Frontal cortex (tissue), 4 donors: ENCODE data around the gene ARHGAP42. TPM values are rescaled to one million over a fixed set of nuclear protein-coding genes. Genes with fewer than 3 reads are reported as not detected.

Experiments
- DNase-seq, 2 donors: peaks; one replicate each; pipeline ENCODE4 v3.0.0; 2012; ENCODE audit warnings: low spot score in 2 of 2
- FAIRE-seq: peaks from 2 replicates; lab custom pipeline; 2012; peaks lifted over from hg19 to GRCh38; lab: Jason Lieb, UNC
- total RNA-seq: library from RNA; depleted of rRNA; stranded (reverse); fragments of >200 nt; gene quantifications from one replicate; pipeline ENCODE4 v1.2.3, GENCODE V29; 2014
- donor health status: control.
- donor health status: control.
- donor health status: control.

The ARHGAP42 gene
- total RNA-seq, 1 donor from 2014 or later: 7.3 TPM

DNA sequence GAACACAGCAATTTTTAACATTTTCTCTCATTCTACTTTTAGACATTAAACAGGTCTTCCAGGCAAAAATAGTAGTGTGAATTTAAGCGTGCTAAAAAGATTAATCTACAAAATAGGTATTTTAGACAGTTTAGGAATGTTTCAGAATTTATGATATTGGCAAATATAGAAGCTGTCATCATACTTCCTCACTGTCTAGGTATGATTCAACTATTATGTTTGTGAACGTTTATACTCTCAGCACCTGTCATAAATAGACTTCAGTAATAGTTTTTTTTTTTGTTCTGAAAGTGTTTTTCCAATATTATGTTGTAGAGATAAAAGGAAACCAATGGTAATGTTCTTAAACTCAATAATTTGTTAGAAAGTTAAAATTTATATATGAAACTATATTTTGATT, 103.0 kb downstream of the ARHGAP42 start:
- no peak for FAIRE-seq

DNA sequence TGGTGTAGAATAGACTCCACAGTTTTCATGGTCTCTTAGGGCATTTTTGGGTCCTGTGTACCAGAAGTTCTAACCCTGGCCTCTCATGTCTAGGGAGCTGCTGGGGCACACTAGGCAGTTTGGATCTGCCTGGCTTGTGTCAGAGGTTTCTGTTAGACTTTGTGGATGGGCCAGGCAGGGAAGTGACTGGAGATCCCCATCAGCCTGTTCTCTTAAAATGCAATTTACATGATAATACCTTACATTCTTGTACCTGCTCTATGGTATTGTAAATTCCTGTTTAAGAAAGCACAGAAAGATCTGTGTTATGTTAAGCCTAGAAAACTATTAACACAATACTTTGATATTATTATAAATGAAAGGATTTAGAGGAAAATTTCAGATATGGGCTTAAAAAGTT, 104.0 kb downstream of the ARHGAP42 start:
- DNase-seq (no peak), FAIRE-seq (no peak)

More for the DNA sequence above, 103.0 kb downstream of the ARHGAP42 start:
- no peak for DNase-seq

DNA sequence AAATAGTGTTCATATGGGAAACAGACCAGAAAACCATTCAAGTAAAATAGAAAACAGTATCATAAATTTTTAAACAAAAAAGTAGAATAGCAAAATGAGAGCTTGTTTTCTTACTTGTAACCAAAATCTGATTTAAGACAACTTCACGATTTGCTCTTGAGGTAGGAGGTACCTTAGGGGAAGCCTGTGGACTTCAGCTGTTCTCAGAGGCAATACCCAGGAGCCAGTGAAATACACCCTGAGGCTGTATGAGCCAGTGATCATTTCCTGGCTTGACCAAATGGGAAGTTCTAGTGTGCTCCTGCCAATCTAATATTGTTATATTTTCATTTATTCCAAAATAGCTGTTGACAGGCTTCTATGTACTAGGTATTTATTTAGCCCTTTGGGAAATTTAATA, 104.8 kb downstream of the ARHGAP42 start:
- FAIRE-seq: no peak

DNA sequence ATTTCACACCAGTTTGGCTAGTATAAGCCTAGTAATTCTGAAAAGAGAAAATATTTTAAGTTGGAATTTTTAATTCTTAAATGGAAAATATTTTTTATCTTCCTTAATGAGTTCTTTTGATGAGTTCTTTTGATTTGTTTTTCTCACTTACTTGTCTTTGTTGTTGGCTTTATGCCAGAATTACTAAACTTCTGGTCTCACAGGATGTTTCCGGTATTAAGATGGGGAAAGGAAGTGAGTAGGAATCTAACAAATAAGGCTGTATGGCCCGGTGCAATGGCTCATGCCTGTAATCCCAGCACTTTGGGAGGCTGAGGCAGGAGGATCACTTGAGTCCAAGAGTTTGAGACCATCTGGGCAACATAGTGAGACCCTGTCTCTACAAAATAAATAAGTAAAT, 106.4 kb downstream of the ARHGAP42 start:
- FAIRE-seq (no peak), DNase-seq (no peak)

More for the DNA sequence above, 104.8 kb downstream of the ARHGAP42 start:
- DNase-seq: no peak

DNA sequence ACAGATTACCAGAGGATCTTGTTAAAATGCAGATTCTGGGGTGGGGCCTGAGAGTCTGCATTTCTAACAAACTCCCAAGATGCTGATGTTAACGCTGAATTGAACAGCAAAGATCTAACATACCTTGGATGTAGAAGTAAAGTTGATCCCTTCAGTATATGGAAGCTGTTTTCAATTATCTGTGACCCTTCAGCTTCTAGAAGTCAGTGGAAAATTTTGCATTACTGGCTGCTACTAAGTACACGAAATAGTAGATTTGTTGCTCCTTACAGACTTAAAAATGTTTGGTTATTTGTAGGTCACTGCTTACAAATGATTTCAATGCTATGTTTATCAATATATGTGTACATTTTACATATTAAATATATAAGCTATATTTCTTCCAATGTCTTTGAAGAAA, 107.4 kb downstream of the ARHGAP42 start:
- DNase-seq: no peak
- FAIRE-seq: no peak

DNA sequence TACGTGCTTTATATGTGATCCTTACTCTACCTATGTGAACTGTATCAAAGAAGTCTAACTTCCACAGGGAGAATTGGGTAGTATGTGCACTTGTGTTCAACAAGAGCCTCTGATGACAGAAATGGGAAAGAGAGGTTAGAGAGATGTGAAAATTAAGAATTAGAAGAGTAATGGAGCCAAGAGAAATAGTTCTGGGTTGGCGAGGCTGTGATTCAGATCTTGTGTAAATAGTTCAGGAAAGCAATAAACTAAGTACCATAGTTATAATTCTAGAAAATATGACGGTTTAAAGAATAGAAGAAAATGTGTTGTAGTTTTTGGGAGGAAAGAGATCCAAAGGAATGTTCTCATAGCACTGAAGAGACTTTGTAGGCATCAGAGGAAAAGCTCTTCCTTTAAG, 112.4 kb downstream of the ARHGAP42 start:
- DNase-seq (no peak), FAIRE-seq (no peak)

DNA sequence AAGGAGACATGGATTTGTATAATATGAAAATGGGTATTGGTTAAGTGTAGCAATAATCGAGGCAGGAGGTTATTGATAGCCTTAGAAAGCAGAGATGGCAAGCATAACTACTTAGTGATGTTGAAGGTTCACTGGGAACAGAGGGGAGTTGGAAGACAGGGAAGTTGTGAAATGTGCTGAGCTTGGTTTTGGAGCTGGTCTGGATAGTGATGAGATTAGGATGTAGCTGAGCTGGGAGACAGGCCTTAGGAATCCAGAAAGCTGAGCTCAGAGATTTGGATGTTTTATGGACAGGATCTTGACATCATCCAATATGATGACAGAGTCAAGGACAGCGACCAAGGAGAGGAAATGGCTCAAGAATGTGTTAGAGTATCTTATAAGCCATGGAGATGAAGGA, 113.1 kb downstream of the ARHGAP42 start:
- no peak for DNase-seq
- no peak for FAIRE-seq

DNA sequence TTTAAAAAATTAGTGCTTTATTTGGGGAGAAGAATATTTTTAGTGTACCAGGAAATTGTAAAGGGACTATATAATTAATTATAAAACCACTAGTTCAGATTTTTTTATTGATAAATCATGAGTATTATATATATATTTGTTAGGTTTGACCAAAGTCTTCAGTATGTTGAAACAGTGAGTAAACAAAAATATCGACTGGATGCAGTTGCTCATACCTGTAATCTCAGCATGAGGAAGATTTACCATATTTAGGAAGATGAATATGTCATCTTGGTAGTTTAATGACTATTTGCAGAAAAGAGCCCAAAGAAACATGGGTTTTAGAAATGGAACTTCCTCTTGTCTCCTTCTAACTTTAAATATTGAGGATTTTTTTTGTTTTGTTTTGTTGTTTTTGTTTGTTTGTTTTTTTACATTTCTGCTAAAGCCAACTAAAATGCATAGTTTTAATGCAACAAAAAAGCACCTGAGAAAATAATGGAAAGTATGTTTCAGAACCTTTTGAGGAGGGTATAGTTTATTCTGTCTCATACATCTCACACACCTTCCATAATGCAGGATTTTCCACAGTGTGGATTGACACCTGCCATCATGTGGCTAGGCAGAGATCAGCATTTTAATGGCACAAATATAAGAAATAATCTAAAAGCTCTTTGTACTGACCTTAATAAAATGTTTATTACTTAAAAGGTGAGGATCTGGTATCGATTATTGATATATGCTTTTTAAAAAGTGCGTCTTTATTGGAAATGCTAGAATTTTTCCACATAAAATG, 114.3 kb downstream of the ARHGAP42 start:
- no peak for FAIRE-seq
- DNase-seq: no peak

DNA sequence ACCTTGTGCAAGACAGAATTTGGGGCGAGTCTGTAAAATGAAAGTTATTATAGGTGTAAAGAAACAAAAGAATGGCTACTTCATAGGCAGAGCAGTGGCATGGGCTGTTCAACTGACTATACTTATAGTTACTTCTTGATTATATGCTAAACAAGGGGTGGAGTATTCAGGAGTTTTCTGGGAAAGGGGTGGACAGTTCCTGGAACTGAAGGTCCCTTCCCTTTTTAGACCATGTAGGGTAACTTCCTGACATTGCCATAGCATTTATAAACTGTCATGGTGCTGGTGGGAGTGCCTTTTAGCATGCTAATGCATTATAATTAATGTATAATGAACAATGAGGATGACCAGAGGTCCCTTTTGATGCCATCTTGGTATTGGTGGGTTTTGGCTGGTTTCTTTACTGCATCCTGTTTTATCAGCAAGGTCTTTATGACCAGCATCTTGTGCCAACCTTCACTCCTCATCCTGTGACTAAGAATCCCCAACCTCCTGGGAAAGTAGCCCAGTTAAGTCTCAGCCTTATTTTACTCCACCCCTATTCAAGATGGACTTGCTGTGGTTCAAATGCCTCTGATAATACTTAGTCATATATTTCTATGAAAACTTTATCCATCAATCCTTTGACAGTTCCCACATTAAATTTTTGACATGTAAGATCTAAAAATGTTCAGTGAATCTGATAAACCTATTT, 118.6 kb downstream of the ARHGAP42 start:
- no peak for DNase-seq
- no peak for FAIRE-seq

DNA sequence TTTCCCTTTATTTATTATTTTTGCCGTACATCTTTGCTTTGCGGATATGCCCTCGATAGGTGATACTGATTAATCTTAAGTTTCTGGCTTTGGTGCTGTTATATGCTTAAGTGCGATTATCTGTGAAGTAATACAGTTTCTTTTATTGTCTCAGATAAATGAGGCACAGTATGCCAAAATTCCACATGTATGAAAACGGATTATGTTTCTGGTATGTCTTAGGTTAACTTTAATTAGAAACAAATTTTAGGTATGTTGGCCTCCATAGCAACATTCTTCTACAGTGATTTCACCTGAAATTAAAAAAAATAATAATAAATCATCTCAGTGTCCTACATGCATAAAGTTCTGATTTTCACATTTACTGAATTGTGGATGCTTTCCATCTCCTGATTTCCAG, 119.2 kb downstream of the ARHGAP42 start:
- no peak for FAIRE-seq
- DNase-seq: no peak

DNA sequence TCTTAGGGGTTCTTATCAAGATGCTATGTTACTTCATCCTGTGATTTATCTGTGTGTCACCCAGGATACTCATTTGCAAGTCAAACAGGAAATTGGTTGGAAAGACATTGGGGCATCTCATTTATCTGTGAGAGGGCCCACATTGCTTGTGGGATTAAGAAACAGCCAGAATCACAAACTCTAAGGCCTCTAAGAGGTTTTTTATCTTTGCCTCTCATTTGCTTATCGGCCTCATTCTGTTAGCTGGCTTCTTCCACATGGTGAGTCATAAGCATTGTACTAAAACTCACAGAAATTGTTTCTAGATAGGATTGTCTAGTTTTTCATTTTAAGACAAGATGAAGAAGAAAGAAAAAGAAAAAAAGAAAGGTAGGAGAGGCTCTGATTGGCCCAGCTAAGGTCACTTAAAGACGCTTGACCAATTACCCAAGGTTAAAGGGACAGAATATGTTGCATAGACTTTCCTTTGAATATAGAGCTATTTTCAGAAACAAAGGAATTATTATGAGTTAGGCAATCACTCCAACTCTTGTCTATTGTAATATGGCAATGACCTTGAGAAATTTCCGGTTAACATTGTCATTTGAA, 121.9 kb downstream of the ARHGAP42 start:
- FAIRE-seq (no peak), DNase-seq (no peak)

DNA sequence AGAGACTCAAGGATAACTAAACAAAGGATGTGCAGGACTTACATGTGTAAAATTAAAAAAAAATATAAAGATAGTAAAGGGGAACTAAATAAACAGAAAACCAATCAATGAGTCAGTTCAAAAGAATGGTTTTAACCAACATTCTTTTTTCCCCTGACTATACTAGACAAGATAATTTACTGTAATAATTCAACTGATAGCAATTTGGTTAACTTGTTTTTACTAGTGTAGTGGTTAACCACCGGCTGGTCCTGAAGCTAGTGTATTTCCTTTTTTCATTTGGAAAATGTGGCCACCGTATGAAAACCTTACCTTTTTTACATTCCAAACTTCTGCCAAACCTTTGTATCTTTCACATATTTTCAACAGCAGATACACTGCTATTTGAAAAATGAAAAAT, 123.1 kb downstream of the ARHGAP42 start:
- FAIRE-seq: no peak
- no peak for DNase-seq

DNA sequence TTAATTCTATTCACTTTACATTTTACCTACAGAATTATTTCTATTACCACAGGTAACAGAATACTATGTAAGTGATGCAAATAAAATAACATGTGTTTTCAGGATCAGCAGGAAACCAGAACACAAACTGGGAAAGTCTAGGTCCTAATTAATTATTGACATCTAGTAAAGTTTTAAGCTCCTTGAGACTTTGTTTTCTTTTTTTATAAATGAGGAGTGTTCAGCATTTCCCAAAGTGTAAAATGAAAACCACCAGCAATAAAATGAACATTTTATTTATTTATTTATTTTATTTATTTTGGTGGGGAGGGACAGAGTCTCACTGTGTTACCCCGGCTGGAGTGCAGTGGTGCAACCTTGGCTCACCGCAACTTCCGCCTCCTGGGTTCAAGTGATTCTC, 123.6 kb downstream of the ARHGAP42 start:
- DNase-seq: no peak
- FAIRE-seq: no peak

DNA sequence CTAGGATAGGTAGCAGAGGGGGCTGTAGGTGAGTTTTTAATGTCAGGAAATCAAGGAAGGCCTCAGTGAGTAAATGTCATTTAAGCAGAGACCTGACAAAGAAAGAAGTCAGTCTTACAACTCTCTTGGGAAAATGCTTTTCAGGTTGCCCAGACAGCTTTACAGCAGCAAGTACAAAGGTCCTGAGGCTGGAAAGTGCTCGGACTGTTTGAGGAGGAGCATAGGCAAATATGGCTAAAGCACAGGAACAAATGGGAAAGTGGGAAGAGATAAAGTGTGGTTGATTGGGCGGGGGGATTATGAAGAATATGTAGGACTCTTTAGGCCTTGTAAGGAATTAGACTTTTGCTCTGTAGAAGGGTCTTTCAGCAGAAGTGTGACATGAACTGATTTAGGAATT, 125.4 kb downstream of the ARHGAP42 start:
- no peak for DNase-seq
- no peak for FAIRE-seq

DNA sequence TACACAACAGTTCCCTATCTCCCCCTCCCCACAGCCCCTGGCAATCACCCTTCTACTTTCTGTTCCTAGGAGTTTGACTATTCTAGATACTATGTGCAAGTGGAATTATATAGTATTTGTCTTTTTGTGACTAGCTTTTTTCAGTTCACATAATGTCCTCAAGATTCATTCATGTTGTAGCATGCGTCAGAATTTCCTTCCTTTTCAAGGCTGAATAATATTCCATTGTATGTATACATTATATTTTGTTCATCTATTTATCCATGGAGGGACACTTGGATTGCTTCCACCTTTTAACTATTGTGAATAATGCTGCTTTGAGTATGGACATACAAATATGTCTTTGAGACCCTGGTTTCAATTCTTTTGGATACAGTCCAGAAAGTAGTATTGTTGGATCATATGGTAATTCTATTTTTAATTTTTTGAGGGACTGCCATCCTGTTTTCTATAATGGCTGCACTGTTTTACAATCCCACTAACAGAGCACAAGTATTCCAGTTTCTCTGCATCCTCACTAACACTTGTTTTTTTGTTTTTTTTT, 128.8 kb downstream of the ARHGAP42 start:
- no peak for DNase-seq
- no peak for FAIRE-seq

DNA sequence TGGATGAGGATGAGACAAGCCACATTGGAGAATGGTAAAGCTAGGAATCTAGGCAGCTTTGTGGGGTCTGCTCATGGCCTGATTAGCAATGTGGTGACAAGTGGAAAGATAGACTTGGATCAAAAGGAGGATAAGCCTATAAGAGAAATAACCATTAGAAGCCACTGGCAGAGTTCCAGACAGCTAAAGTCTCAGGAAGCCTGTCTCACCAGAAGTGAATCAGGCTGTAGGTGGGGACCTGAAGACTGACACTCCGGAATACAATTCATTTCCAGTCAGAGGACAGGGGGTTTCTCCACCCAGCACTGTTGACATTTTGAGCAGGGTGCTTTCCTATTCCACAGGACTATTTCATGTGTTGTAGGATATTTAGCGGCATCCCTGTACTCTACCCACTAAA, 129.7 kb downstream of the ARHGAP42 start:
- DNase-seq (no peak), FAIRE-seq (no peak)

DNA sequence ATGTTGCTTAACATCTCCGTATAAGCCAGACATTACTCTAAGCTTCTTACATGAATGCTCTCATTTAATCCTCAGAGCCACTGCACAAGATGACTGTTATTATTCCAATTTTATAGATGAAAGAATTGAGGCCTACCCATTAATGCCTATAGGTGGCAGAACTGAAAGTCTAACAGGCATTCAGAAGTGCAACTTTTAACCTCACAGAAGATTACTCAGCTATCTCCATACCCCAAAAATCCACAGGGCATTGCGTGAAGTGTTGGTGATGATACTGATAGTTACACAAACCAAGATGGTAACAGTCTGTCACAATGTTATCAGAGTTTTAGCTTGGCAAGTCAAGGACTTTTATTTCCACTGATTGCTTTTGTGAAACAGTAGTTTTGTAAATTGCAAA, 130.5 kb downstream of the ARHGAP42 start:
- FAIRE-seq: no peak

DNA sequence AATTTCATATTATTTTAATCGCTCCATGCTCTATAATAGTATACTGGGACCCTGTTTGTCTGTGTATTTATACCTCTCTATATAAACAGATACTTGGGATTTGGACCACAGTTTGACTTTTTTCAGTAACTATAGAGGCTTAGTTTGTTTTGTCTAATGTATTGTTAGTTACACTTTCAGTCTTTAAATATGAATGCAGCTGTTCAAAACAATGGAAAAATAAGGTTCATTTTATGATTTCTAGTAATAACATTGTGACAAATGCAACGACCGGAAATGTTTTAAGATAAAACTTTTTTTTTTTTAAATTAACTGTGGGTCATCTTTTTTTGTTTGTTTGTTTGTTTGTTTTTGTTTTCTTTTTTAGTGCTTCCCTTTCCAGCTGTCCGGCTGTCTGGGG, 133.5 kb downstream of the ARHGAP42 start:
- DNase-seq (no peak), FAIRE-seq (no peak)

More for the DNA sequence above, 130.5 kb downstream of the ARHGAP42 start:
- DNase-seq: no peak

DNA sequence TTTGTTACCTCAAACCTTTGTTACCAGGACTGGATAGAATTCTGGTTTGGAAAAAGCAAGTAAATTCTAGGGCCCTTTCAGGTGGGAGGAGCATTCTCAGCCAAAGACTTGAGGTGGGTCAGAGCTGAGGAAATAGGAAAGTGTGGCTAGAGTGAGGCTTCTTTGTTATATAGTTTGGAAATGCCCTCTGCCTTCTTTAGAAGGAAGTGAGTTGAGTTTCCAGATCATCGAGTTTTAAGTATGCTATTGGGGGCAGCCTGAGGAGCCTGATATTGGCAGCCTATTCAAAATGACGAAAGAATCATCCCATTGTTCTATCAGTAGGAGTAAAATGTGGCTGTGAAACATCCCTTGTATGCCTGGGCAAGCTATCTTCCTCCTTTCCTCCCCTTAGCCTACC, 134.1 kb downstream of the ARHGAP42 start:
- no peak for DNase-seq
- no peak for FAIRE-seq

DNA sequence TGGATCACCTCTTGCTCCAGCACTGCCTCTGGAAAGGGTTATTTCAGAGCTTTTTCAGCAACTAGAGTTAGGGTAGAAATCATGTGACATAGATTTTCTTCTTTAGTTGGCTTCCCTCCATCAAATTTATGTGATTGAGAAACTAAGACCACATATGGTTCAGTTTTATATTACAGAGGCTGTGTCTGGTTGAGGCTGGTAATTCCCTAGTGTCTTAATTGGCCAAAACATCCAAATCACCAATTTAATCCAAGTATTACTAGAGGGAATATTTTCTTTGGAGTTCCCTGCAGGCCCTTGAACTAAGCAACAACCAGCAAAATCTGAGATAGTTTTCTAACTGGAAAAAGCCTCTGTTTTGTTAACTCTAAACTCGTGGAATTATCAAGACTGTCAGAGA, 136.3 kb downstream of the ARHGAP42 start:
- FAIRE-seq: no peak
- DNase-seq: no peak
